Naive thymus-derived CD4-positive, alpha-beta T cell (primary cell): ENCODE results near the gene RARG. TPM values are rescaled to one million over a fixed set of nuclear protein-coding genes. Genes with fewer than 3 reads are reported as not detected.

Experiments
- ATAC-seq: fragments of 150-1000 bp; cut with Tn5 transposase; 2 replicates; pipeline ENCODE4 v1.10.0; 2021; ENCODE audit warnings: mild to moderate bottlenecking, moderate library complexity
- CTCF ChIA-PET: fragments of 350-600 bp; sonication (Branson Sonifier 250); formaldehyde crosslinking; loops from one replicate; lab custom pipeline; 2021; ENCODE audit warnings: antibody characterized with exemption; lab: Charles Lee
- POLR2A ChIA-PET: fragments of 350-600 bp; sonication (Branson Sonifier 250); formaldehyde crosslinking; loops from one replicate; lab custom pipeline; 2021; ENCODE audit warnings: antibody characterized with exemption, inconsistent platforms; lab: Charles Lee
- DNase-seq, 9 donors: peaks; one replicate each; pipeline versions ENCODE4 v3.0.0 to v3.0.0-alpha.2; 2020 to 2022; ENCODE audit warnings: mixed read lengths in 1 of 9
- H3K27ac ChIP-seq: one replicate; pipeline ENCODE4 v1.7.0; 2013; ENCODE audit warnings: mild to moderate bottlenecking, low read depth, low read length, moderate library complexity
- H3K27me3 ChIP-seq, 2 donors: one replicate each; pipeline ENCODE4 v1.7.0; 2013; ENCODE audit warnings: low read length in 2 of 2, mild to moderate bottlenecking in 2 of 2, moderate library complexity in 2 of 2; ENCODE audit not compliant: control insufficient read depth in 2 of 2, insufficient read depth in 2 of 2
- H3K36me3 ChIP-seq, 3 experiments: 1 replicate in 2 of 3; 2 replicates in 1 of 3; pipeline ENCODE4 v1.7.0; 2013; ENCODE audit warnings: low read length in 3 of 3, mild to moderate bottlenecking in 3 of 3, moderate library complexity in 1 of 3; ENCODE audit not compliant: insufficient read depth in 3 of 3, control insufficient read depth in 2 of 3
- H3K4me1 ChIP-seq, 2 donors: one replicate each; pipeline ENCODE4 v1.7.0; 2013; ENCODE audit warnings: low read length in 2 of 2, mild to moderate bottlenecking in 2 of 2, moderate library complexity in 1 of 2; ENCODE audit not compliant: control insufficient read depth in 2 of 2, insufficient read depth in 2 of 2
- H3K4me3 ChIP-seq: 2 replicates; pipeline ENCODE4 v1.7.0; 2013; ENCODE audit warnings: mild to moderate bottlenecking, low read length
- H3K9me3 ChIP-seq, 3 experiments: 1 replicate in 2 of 3; 2 replicates in 1 of 3; pipeline ENCODE4 v1.7.0; 2013; ENCODE audit warnings: low read length in 3 of 3; ENCODE audit not compliant: control insufficient read depth in 2 of 3
- H3K27ac Mint-ChIP-seq, 9 donors: one replicate each; pipeline ENCODE4 v1.8.0; 2020 to 2022; ENCODE audit warnings: mixed read lengths in 9 of 9, mild to moderate bottlenecking in 8 of 9, moderate library complexity in 5 of 9, inconsistent platforms in 2 of 9
- H3K27me3 Mint-ChIP-seq, 5 donors: one replicate each; pipeline ENCODE4 v1.8.0; 2021 to 2022; ENCODE audit warnings: mixed read lengths in 5 of 5, mild to moderate bottlenecking in 1 of 5
- H3K36me3 Mint-ChIP-seq, 5 donors: one replicate each; pipeline ENCODE4 v1.8.0; 2020 to 2022; ENCODE audit warnings: mixed read lengths in 5 of 5, mild to moderate bottlenecking in 3 of 5, inconsistent platforms in 1 of 5
- H3K4me1 Mint-ChIP-seq, 7 donors: one replicate each; pipeline ENCODE4 v1.8.0; 2020 to 2022; ENCODE audit warnings: mixed read lengths in 7 of 7, mild to moderate bottlenecking in 3 of 7, inconsistent platforms in 1 of 7
- H3K4me3 Mint-ChIP-seq, 10 donors: one replicate each; pipeline ENCODE4 v1.8.0; 2020 to 2022; ENCODE audit warnings: mild to moderate bottlenecking in 10 of 10, mixed read lengths in 10 of 10, moderate library complexity in 6 of 10, inconsistent platforms in 2 of 10
- H3K9me3 Mint-ChIP-seq, 11 donors: one replicate each; pipeline ENCODE4 v1.8.0; 2020 to 2022; ENCODE audit warnings: mixed read lengths in 11 of 11, mild to moderate bottlenecking in 4 of 11, inconsistent platforms in 1 of 11, moderate library complexity in 1 of 11
- intact Hi-C, 2 donors: fragments of 100-400 bp; cut with micrococcal nuclease; formaldehyde crosslinking; loops; one replicate each; pipeline ENCODE4 v1.15.1; 2023
- polyA plus RNA-seq, 2 donors: library from polyadenylated mRNA; unstranded; fragments of 300-500 nt; fragmentation: Illumina TruSeq; gene quantifications; one replicate each; pipeline ENCODE4 v1.2.3, GENCODE V29; 2021
- total RNA-seq, 6 experiments: library from RNA in 5 of 6; stranded (reverse) in 5 of 6; gene quantifications; 1 replicate in 5 of 6; 2 replicates in 1 of 6; pipeline ENCODE4 v1.2.3 and lab custom pipeline; 2021 to 2026

RARG gene
- total and polyA plus RNA-seq, 7 experiments from 2014 or later: 6.4 to 73.1 (median 22.5) TPM

GRCh38 chr12:53268630-53269562 is 36.9 kb upstream of the RARG start:
- DNase-seq: no peak
- peak overlapping the region; percentile 95 to 99 (median 96) for H3K4me3 Mint-ChIP-seq
- no peaks in the 10 kb centered on the region for H3K27me3 Mint-ChIP-seq
- H3K27ac ChIP-seq: peak overlapping the region; percentile 83
- ChIA-PET CTCF (interaction anchor here (0.7 to 7.2 kb wide), 13 partner anchors 10 to 213 kb away, joined by 3 to 72 read pairs (median 5); partner anchors contain the start of gene ITGB7), POLR2A (interaction anchor here (0.8 to 3.7 kb wide), 11 partner anchors 8 to 173 kb away, joined by 3 to 32 read pairs (median 5); partner anchors contain the start of genes AAAS, CSAD, ITGB7 and PFDN5)
- H3K4me1 Mint-ChIP-seq: peaks cover 10 to 54% (median 20%) of the 10 kb centered on the region in 7 donors
- ATAC-seq: no peak
- no peaks in the 10 kb centered on the region for H3K36me3 ChIP-seq
- intact Hi-C loops: loop anchor here (1.0 to 2.0 kb wide), 10 partner anchors 17 to 190 kb away; partner anchors contain the start of genes AAAS (in 2 of the 2), CSAD (in 2 of the 2), PFDN5 (in 2 of the 2) and ZNF740 (in 2 of the 2)
- peak overlapping the region in 8 of 9 donors; percentile 81 to 98 (median 88) for H3K27ac Mint-ChIP-seq
- H3K27me3 ChIP-seq: no peaks in the 10 kb centered on the region
- peaks cover 0 to 19% (median 0%) of the 10 kb centered on the region in 5 donors for H3K36me3 Mint-ChIP-seq
- peaks cover 9 to 11% of the 10 kb centered on the region in 2 donors for H3K4me1 ChIP-seq
- H3K9me3 Mint-ChIP-seq: no peaks in the 10 kb centered on the region
- H3K9me3 ChIP-seq: no peaks in the 10 kb centered on the region
- peak overlapping the region; percentile 80 for H3K4me3 ChIP-seq

- intact Hi-C loops: loop anchor here (1.0 to 2.0 kb wide), 10 partner anchors 16 to 189 kb away; partner anchors contain the start of genes AAAS (in 2 of the 2), CSAD (in 2 of the 2), PFDN5 (in 2 of the 2) and ZNF740 (in 2 of the 2)
- ATAC-seq (peak; percentile 93), DNase-seq (peak; percentile 67 to 91 (median 81))
- peak within 1 kb of the TSS; percentile 83 for H3K27ac ChIP-seq
- peak within 1 kb of the TSS; percentile 80 for H3K4me3 ChIP-seq
- Mint-ChIP-seq H3K4me3 (peak within 1 kb of the TSS; percentile 95 to 99 (median 96)), H3K27me3 (no peaks in the 10 kb centered on the region), H3K4me1 (peaks cover 10 to 54% (median 20%) of the 10 kb centered on the region in 7 donors), H3K36me3 (peaks cover 0 to 19% (median 0%) of the 10 kb centered on the region in 5 donors), H3K9me3 (no peaks in the 10 kb centered on the region), H3K27ac (peak within 1 kb of the TSS; percentile 44 to 98 (median 88))
- ChIA-PET POLR2A (interaction anchor here (0.6 to 3.7 kb wide), 17 partner anchors 8 to 262 kb away, joined by 3 to 32 read pairs (median 4); partner anchors contain the start of genes AAAS, CSAD, EIF4B and MYG1), CTCF (interaction anchor here (0.5 to 7.2 kb wide), 20 partner anchors 9 to 245 kb away, joined by 3 to 72 read pairs (median 4); partner anchors contain the start of gene ITGB7)
- H3K27me3 ChIP-seq: no peaks in the 10 kb centered on the region
- H3K36me3 ChIP-seq: no peaks in the 10 kb centered on the region
- H3K4me1 ChIP-seq: peaks cover 9 to 11% of the 10 kb centered on the region in 2 donors
- no peaks in the 10 kb centered on the region for H3K9me3 ChIP-seq
These were observed 36.1 kb upstream of the RARG start, which contains the start of gene ESPL1 for GRCh38 chr12:53267999-53268629. Gene ESPL1 (plus strand): TSS chr12:53268299. CDS start chr12:53268767, 468 bp downstream.

GRCh38 chr12:53267306-53267998 is 35.4 kb upstream of the RARG start:
- Histone ChIP-seq H3K36me3 (no peaks in the 10 kb centered on the region), H3K4me1 (peaks cover 9 to 11% of the 10 kb centered on the region in 2 donors), H3K27me3 (no peaks in the 10 kb centered on the region), H3K4me3 (peak overlapping the region; percentile 80), H3K27ac (peak overlapping the region; percentile 83), H3K9me3 (no peaks in the 10 kb centered on the region)
- ATAC-seq (peak; percentile 51), DNase-seq (peak in 1 of 9 donors; percentile 37)
- Mint-ChIP-seq H3K4me3 (peak overlapping the region; percentile 95 to 99 (median 96)), H3K36me3 (peaks cover 0 to 19% (median 0%) of the 10 kb centered on the region in 5 donors), H3K27me3 (no peaks in the 10 kb centered on the region), H3K27ac (peak overlapping the region; percentile 44 to 98 (median 88)), H3K4me1 (peaks cover 10 to 51% (median 20%) of the 10 kb centered on the region in 7 donors), H3K9me3 (no peaks in the 10 kb centered on the region)
- ChIA-PET POLR2A (interaction anchor here (0.6 to 3.7 kb wide), 14 partner anchors 12 to 261 kb away, joined by 3 to 32 read pairs (median 4); partner anchors contain the start of genes AAAS, CSAD, EIF4B and MYG1), CTCF (interaction anchor here (0.5 to 7.2 kb wide), 22 partner anchors 9 to 244 kb away, joined by 3 to 72 read pairs (median 4); partner anchors contain the start of gene ITGB7)
- intact Hi-C loops: no loop called here

DNA sequence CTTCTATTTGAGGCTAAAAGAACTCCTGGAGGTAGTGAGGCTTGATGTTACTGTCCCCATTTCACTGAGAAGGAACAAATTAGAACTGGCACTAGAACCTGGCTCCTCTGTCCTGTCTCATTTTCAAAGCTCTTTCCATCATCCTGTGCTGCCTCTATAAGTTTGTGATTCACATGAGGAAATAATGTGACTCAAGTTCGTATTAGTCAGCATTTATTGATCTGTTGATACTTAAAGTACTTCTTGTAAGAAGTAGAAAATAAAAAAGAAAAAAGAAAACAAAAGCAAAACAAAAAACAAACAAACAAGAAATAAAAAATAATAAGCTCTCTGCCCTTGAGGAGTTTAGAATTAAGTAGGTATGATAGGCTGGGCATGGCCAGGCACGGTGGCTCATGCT is 33.8 kb upstream of the RARG start:
- H3K9me3 ChIP-seq: no peaks in the 10 kb centered on the region
- CTCF ChIA-PET: interaction anchor here (0.5 to 7.2 kb wide), 5 partner anchors 16 to 106 kb away, joined by 3 to 72 read pairs (median 3); no protein-coding TSS in a partner anchor
- no peak for ATAC-seq
- intact Hi-C loops: no loop called here
- no peak overlapping the region for H3K27ac ChIP-seq
- peaks cover 10 to 41% (median 20%) of the 10 kb centered on the region in 7 donors for H3K4me1 Mint-ChIP-seq
- H3K36me3 Mint-ChIP-seq: peaks cover 0 to 14% (median 0%) of the 10 kb centered on the region in 5 donors
- no peaks in the 10 kb centered on the region for H3K36me3 ChIP-seq
- peak overlapping the region in 1 of 9 donors; percentile 28 for H3K27ac Mint-ChIP-seq
- no peaks in the 10 kb centered on the region for H3K27me3 ChIP-seq
- POLR2A ChIA-PET: interaction anchor here (0.7 to 3.7 kb wide), 6 partner anchors 11 to 235 kb away, joined by 3 to 22 read pairs (median 8); partner anchors contain the start of genes CSAD, PFDN5, TARBP2 and ZNF740
- no peaks in the 10 kb centered on the region for H3K9me3 Mint-ChIP-seq
- no peak overlapping the region for H3K4me3 ChIP-seq
- peaks cover 9 to 11% of the 10 kb centered on the region in 2 donors for H3K4me1 ChIP-seq
- H3K27me3 Mint-ChIP-seq: no peaks in the 10 kb centered on the region
- no peak overlapping the region for H3K4me3 Mint-ChIP-seq
- DNase-seq: no peak

DNA sequence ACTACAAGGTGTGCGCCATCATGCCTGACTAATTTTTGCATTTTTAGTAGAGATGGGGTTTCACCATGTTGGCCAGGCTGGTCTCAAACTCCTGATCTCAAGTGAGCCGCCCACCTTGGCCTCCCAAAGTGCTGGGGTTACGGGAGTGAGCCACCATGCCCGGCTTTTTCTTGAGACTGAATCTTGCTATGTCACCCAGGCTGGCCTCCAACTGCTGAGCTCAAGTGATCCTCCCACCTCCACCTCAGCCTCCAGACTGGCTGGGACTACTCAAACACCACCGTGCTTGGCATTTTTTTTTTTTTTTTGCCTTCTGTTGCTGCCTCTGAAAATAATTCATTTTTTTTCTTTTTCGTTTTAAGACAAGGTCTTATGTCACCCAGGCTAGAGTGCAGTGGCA is 27.9 kb upstream of the RARG start:
- Histone ChIP-seq H3K36me3 (no peaks in the 10 kb centered on the region), H3K4me1 (peaks cover 6 to 18% of the 10 kb centered on the region in 2 donors), H3K4me3 (no peak overlapping the region), H3K27me3 (no peaks in the 10 kb centered on the region), H3K9me3 (no peaks in the 10 kb centered on the region), H3K27ac (no peak overlapping the region)
- ATAC-seq (no peak), DNase-seq (no peak)
- H3K9me3 Mint-ChIP-seq: no peaks in the 10 kb centered on the region
- ChIA-PET POLR2A (interaction anchor here (0.7 to 1.2 kb wide), 2 partner anchors 9 to 185 kb away, joined by 3 to 5 read pairs; no protein-coding TSS in a partner anchor), CTCF (interaction anchor here (0.9 to 10.0 kb wide), 2 partner anchors 23 to 44 kb away, joined by 4 to 121 read pairs; no protein-coding TSS in a partner anchor)
- H3K27ac Mint-ChIP-seq: no peak overlapping the region
- H3K27me3 Mint-ChIP-seq: no peaks in the 10 kb centered on the region
- intact Hi-C loops: no loop called here
- no peak overlapping the region for H3K4me3 Mint-ChIP-seq
- peaks cover 0 to 1% (median 0%) of the 10 kb centered on the region in 5 donors for H3K36me3 Mint-ChIP-seq
- H3K4me1 Mint-ChIP-seq: peaks cover 14 to 23% (median 19%) of the 10 kb centered on the region in 7 donors
